NCI-H128 (cell line): Measurements from ENCODE around the gene TOMM40.
"Not testable (repeated sequence)": the region's sequence is repeated elsewhere in the genome, so short reads cannot be mapped to it uniquely, and the experiment has no call there.

ENCODE experiments used
- DNase-seq: peaks from one replicate; lab custom pipeline; 2025; ENCODE audit not compliant: unreplicated experiment; lab: John Stamatoyannopoulos, UW

The TOMM40 gene

GRCh38 chr19:44893332-44894051, 2.4 kb downstream of the TOMM40 start:
- no peak for DNase-seq

GRCh38 chr19:44894052-44894400, 3.0 kb downstream of the TOMM40 start:
- no peak for DNase-seq

GRCh38 chr19:44894946-44895345, 3.9 kb downstream of the TOMM40 start:
- no peak for DNase-seq

GRCh38 chr19:44897835-44898234, 6.8 kb downstream of the TOMM40 start:
- DNase-seq, result no peak

- no peak for DNase-seq
These were observed 9.5 kb downstream of the TOMM40 start for GRCh38 chr19:44900328-44901244.

GRCh38 chr19:44903216-44903601, 12.2 kb downstream of the TOMM40 start:
- DNase-seq, result no peak

- no peak for DNase-seq
These were observed 12.8 kb downstream of the TOMM40 start for GRCh38 chr19:44903602-44904425.

- no peak for DNase-seq
These were observed 13.5 kb downstream of the TOMM40 start for GRCh38 chr19:44904426-44904994.

- no peak for DNase-seq
These were observed 14.5 kb downstream of the TOMM40 start, which contains the start of gene APOE for GRCh38 chr19:44905437-44906160. TSS of gene APOE (plus strand) at chr19:44905796. CDS start at chr19:44906625, 829 bp downstream.

GRCh38 chr19:44907613-44908012, 16.6 kb downstream of the TOMM40 start:
- no peak for DNase-seq

GRCh38 chr19:44908074-44908835, 17.2 kb downstream of the TOMM40 start:
- no peak for DNase-seq

GRCh38 chr19:44908836-44909261, 17.8 kb downstream of the TOMM40 start:
- no peak for DNase-seq

- no peak for DNase-seq
These were observed 18.7 kb downstream of the TOMM40 start for GRCh38 chr19:44909775-44910174.

GRCh38 chr19:44911896-44912295, 20.8 kb downstream of the TOMM40 start:
- not testable (repeated sequence) for DNase-seq

GRCh38 chr19:44912854-44913253, 21.8 kb downstream of the TOMM40 start:
- DNase-seq, result no peak

- not testable (repeated sequence) for DNase-seq
These were observed 22.7 kb downstream of the TOMM40 start for GRCh38 chr19:44913512-44914432.

- DNase-seq, result peak; percentile 62
These were observed 23.6 kb downstream of the TOMM40 start, which contains the start of gene APOC1 for GRCh38 chr19:44914433-44915206. TSS of gene APOC1 (plus strand) at chr19:44914608. CDS start at chr19:44914892, 284 bp downstream.
